ENCODE measurements around the gene VANGL2.

DNA sequence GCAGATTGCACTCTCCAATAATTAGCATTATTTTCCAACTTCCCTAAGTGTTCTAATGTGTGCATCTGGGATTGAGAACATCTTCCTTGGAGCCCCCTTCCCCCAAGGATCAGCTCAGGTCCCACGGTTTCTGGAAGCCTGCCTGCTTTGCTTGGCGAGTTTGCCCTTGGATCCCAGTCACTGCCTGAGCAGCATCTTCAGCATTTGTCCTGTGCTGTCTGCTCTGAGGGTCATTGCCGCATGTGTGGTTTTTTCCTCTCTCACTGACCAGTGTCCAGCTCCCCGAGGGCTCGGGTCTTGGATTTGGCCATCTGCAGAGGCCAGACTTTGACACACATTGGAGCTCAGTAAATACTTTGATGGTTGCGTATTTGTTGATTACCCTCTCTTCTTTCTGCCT is 18.1 kb downstream of the VANGL2 start:
- TF ChIP-seq, protein P1, sequence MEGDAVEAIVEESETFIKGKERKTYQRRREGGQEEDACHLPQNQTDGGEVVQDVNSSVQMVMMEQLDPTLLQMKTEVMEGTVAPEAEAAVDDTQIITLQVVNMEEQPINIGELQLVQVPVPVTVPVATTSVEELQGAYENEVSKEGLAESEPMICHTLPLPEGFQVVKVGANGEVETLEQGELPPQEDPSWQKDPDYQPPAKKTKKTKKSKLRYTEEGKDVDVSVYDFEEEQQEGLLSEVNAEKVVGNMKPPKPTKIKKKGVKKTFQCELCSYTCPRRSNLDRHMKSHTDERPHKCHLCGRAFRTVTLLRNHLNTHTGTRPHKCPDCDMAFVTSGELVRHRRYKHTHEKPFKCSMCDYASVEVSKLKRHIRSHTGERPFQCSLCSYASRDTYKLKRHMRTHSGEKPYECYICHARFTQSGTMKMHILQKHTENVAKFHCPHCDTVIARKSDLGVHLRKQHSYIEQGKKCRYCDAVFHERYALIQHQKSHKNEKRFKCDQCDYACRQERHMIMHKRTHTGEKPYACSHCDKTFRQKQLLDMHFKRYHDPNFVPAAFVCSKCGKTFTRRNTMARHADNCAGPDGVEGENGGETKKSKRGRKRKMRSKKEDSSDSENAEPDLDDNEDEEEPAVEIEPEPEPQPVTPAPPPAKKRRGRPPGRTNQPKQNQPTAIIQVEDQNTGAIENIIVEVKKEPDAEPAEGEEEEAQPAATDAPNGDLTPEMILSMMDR (IDR thresholded peaks at IDR 0.05; ENCODE audit: low read length), result no peak
- TF ChIP-seq EZH2 (IDR thresholded peaks at IDR 0.05; ENCODE audit: borderline replicate concordance, low read length), result no peak

Data from OCI-LY1 (cell line).